ENCODE results near the gene RASGRF2. TPM values are rescaled to one million over a fixed set of nuclear protein-coding genes. Genes with fewer than 3 reads are reported as not detected.

Gene RASGRF2
- total RNA-seq, 2 experiments from 2014 or later = 0.06 to 0.13 TPM

Small RNA genes lying within 50 kb of the gene (small RNA-seq; reads per million reads assigned to genes)
- gene AC026436.1 = not detected
